Muscle layer of colon (tissue), 2 donors: ENCODE measurements around the gene TMEM203.
A peak's percentile ranks its signal among the peaks of the same experiment; 100 is the strongest.
"Not testable (repeated sequence)": the region's sequence is repeated elsewhere in the genome, so short reads cannot be mapped to it uniquely, and the experiment has no call there.

Source experiments
- H3K27ac ChIP-seq: one replicate; pipeline ENCODE4 v1.7.0; 2013; ENCODE audit warnings: low read depth, mild to moderate bottlenecking, low read length, moderate library complexity
- H3K27me3 ChIP-seq, 2 donors: one replicate each; pipeline ENCODE4 v1.7.0; 2013; ENCODE audit warnings: low read length in 2 of 2, mild to moderate bottlenecking in 2 of 2; ENCODE audit not compliant: insufficient read depth in 2 of 2, control insufficient read depth in 1 of 2
- H3K36me3 ChIP-seq: one replicate; pipeline ENCODE4 v1.7.0; 2013; ENCODE audit warnings: mild to moderate bottlenecking, low read length; ENCODE audit not compliant: insufficient read depth
- H3K4me1 ChIP-seq: one replicate; pipeline ENCODE4 v1.7.0; 2013; ENCODE audit warnings: mild to moderate bottlenecking, low read length; ENCODE audit not compliant: insufficient read depth
- H3K4me3 ChIP-seq, 2 donors: one replicate each; pipeline ENCODE4 v1.7.0; 2013; ENCODE audit warnings: low read length in 2 of 2, low read depth in 1 of 2, mild to moderate bottlenecking in 1 of 2, moderate library complexity in 1 of 2
- H3K9ac ChIP-seq: one replicate; pipeline ENCODE4 v1.7.0; 2013; ENCODE audit warnings: low read length
- H3K9me3 ChIP-seq: one replicate; pipeline ENCODE4 v1.7.0; 2013; ENCODE audit warnings: mild to moderate bottlenecking, low read length
- donor health status: abdominal sarcoma.
- donor health status: Adenocarcinoma of cecum.

Gene TMEM203

GRCh38 chr9:137240318-137240840, 34.9 kb upstream of the TMEM203 start:
- peak overlapping the region; percentile 97 for H3K27ac ChIP-seq
- peaks cover 54% of the 10 kb centered on the region for H3K4me1 ChIP-seq
- peaks cover 24% of the 10 kb centered on the region for H3K36me3 ChIP-seq
- peak overlapping the region; percentile 49 to 93 for H3K4me3 ChIP-seq
- H3K9me3 ChIP-seq, result no peaks in the 10 kb centered on the region
- no peak overlapping the region for H3K9ac ChIP-seq
- peaks cover 0 to 7% of the 10 kb centered on the region in 2 donors for H3K27me3 ChIP-seq

GRCh38 chr9:137239541-137240200, 34.2 kb upstream of the TMEM203 start:
- not testable (repeated sequence) for H3K9me3 ChIP-seq, H3K9ac ChIP-seq
- Histone ChIP-seq H3K4me3 (peak overlapping the region; percentile 49 to 93), H3K27me3 (peaks cover 0 to 10% of the 10 kb centered on the region in 2 donors), H3K4me1 (peaks cover 55% of the 10 kb centered on the region), H3K36me3 (peaks cover 24% of the 10 kb centered on the region), H3K27ac (peak overlapping the region; percentile 97)

GRCh38 chr9:137237759-137238726, 32.6 kb upstream of the TMEM203 start:
- no peak overlapping the region for H3K9ac ChIP-seq
- H3K4me3 ChIP-seq, result no peak overlapping the region
- peaks cover 47% of the 10 kb centered on the region for H3K4me1 ChIP-seq
- H3K27me3 ChIP-seq, result peaks cover 0 to 15% of the 10 kb centered on the region in 2 donors
- H3K27ac ChIP-seq, result no peak overlapping the region
- no peaks in the 10 kb centered on the region for H3K9me3 ChIP-seq
- peaks cover 14% of the 10 kb centered on the region for H3K36me3 ChIP-seq

- Histone ChIP-seq H3K27ac (no peak overlapping the region), H3K4me3 (no peak overlapping the region), H3K36me3 (peaks cover 5% of the 10 kb centered on the region), H3K4me1 (peaks cover 36% of the 10 kb centered on the region), H3K27me3 (peaks cover 0 to 24% of the 10 kb centered on the region in 2 donors), H3K9ac (no peak overlapping the region), H3K9me3 (no peaks in the 10 kb centered on the region)
Observed at GRCh38 chr9:137236936-137237421, 31.5 kb upstream of the TMEM203 start.

GRCh38 chr9:137236238-137236935, 30.9 kb upstream of the TMEM203 start:
- Histone ChIP-seq H3K27me3 (peaks cover 0 to 30% of the 10 kb centered on the region in 2 donors), H3K4me3 (peak overlapping the region; percentile 16 to 55), H3K27ac (no peak overlapping the region), H3K4me1 (peaks cover 36% of the 10 kb centered on the region), H3K36me3 (peaks cover 5% of the 10 kb centered on the region), H3K9ac (no peak overlapping the region), H3K9me3 (no peaks in the 10 kb centered on the region)

- H3K36me3 ChIP-seq, result peaks cover 5% of the 10 kb centered on the region
- H3K9ac ChIP-seq, result no peak overlapping the region
- no peaks in the 10 kb centered on the region for H3K9me3 ChIP-seq
- peak overlapping the region; percentile 16 to 55 for H3K4me3 ChIP-seq
- H3K27ac ChIP-seq, result no peak overlapping the region
- peaks cover 2 to 37% of the 10 kb centered on the region in 2 donors for H3K27me3 ChIP-seq
- peaks cover 36% of the 10 kb centered on the region for H3K4me1 ChIP-seq
Observed at GRCh38 chr9:137235424-137236237, 30.2 kb upstream of the TMEM203 start.

GRCh38 chr9:137234758-137235423, 29.4 kb upstream of the TMEM203 start:
- Histone ChIP-seq H3K9me3 (no peaks in the 10 kb centered on the region), H3K9ac (no peak overlapping the region), H3K4me1 (peaks cover 36% of the 10 kb centered on the region), H3K27me3 (peaks cover 4 to 45% of the 10 kb centered on the region in 2 donors), H3K36me3 (peaks cover 5% of the 10 kb centered on the region), H3K4me3 (no peak overlapping the region), H3K27ac (no peak overlapping the region)

- H3K36me3 ChIP-seq, result peaks cover 5% of the 10 kb centered on the region
- no peaks in the 10 kb centered on the region for H3K9me3 ChIP-seq
- H3K27me3 ChIP-seq, result peaks cover 4 to 52% of the 10 kb centered on the region in 2 donors
- H3K27ac ChIP-seq, result no peak overlapping the region
- H3K9ac ChIP-seq, result no peak overlapping the region
- H3K4me3 ChIP-seq, result no peak overlapping the region
- peaks cover 35% of the 10 kb centered on the region for H3K4me1 ChIP-seq
Observed at GRCh38 chr9:137234055-137234697, 28.7 kb upstream of the TMEM203 start.

GRCh38 chr9:137233143-137233980, 27.9 kb upstream of the TMEM203 start:
- Histone ChIP-seq H3K36me3 (no peaks in the 10 kb centered on the region), H3K9me3 (no peaks in the 10 kb centered on the region), H3K27ac (no peak overlapping the region), H3K4me1 (peaks cover 27% of the 10 kb centered on the region), H3K27me3 (peaks cover 4 to 60% of the 10 kb centered on the region in 2 donors), H3K9ac (no peak overlapping the region), H3K4me3 (no peak overlapping the region)
